HG03558 (cell line): Measurements from ENCODE around the gene PHF5A.

ENCODE experiments used
- ATAC-seq: cut with Tn5 transposase; IDR thresholded peaks from one replicate; pipeline ENCODE4 v1.9.1; 2021; ENCODE audit warnings: moderate number of reproducible peaks; ENCODE audit not compliant: unreplicated experiment; ENCODE audit errors: extremely low read depth

The PHF5A gene

GRCh38 chr22:41425660-41426365 is 42.7 kb downstream of the PHF5A start:
- ATAC-seq, result no peak

GRCh38 chr22:41418717-41419116 is 49.8 kb downstream of the PHF5A start:
- ATAC-seq, result no peak

GRCh38 chr22:41417622-41418390 is 50.7 kb downstream of the PHF5A start:
- no peak for ATAC-seq

- ATAC-seq, result no peak
Observed at GRCh38 chr22:41415554-41415953, 52.9 kb downstream of the PHF5A start.

- ATAC-seq, result no peak
Observed at GRCh38 chr22:41411021-41411851, 57.3 kb downstream of the PHF5A start.

- no peak for ATAC-seq
Observed at GRCh38 chr22:41410311-41410751, 58.2 kb downstream of the PHF5A start.
